Cardiac fibroblast (primary cell): ENCODE measurements around the gene CFAP20DC.
"Not testable (repeated sequence)": the region's sequence is repeated elsewhere in the genome, so short reads cannot be mapped to it uniquely, and the experiment has no call there.

ENCODE experiments used
- DNase-seq, 2 donors: peaks; one replicate each; pipeline versions ENCODE4 v3.0.0 to v3.0.0-alpha.2; 2010; ENCODE audit warnings: low read depth in 2 of 2
- H3K4me3 ChIP-seq, 2 donors: replicated peaks in 1 of 2; 1 replicate in 1 of 2; 2 replicates in 1 of 2; pipeline ENCODE4 v1.5.1; 2011; ENCODE audit warnings: low read depth in 2 of 2, low read length in 2 of 2, mild to moderate bottlenecking in 2 of 2, moderate library complexity in 1 of 2
- TF ChIP-seq, protein P1 (sequence below): IDR thresholded peaks from one replicate; pipeline ENCODE4 v1.5.1; 2011; ENCODE audit warnings: low read depth, mild to moderate bottlenecking, low read length, inconsistent platforms

Gene CFAP20DC

GRCh38 chr3:59064728-59065127 lies 14.9 kb upstream of the CFAP20DC start:
- H3K4me3 ChIP-seq: no peak overlapping the region
- TF ChIP-seq, protein P1, sequence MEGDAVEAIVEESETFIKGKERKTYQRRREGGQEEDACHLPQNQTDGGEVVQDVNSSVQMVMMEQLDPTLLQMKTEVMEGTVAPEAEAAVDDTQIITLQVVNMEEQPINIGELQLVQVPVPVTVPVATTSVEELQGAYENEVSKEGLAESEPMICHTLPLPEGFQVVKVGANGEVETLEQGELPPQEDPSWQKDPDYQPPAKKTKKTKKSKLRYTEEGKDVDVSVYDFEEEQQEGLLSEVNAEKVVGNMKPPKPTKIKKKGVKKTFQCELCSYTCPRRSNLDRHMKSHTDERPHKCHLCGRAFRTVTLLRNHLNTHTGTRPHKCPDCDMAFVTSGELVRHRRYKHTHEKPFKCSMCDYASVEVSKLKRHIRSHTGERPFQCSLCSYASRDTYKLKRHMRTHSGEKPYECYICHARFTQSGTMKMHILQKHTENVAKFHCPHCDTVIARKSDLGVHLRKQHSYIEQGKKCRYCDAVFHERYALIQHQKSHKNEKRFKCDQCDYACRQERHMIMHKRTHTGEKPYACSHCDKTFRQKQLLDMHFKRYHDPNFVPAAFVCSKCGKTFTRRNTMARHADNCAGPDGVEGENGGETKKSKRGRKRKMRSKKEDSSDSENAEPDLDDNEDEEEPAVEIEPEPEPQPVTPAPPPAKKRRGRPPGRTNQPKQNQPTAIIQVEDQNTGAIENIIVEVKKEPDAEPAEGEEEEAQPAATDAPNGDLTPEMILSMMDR: no peak
- no peak for DNase-seq

GRCh38 chr3:59064276-59064675 lies 14.5 kb upstream of the CFAP20DC start:
- no peak overlapping the region for H3K4me3 ChIP-seq
- TF ChIP-seq, protein P1: no peak
- DNase-seq: no peak

DNA sequence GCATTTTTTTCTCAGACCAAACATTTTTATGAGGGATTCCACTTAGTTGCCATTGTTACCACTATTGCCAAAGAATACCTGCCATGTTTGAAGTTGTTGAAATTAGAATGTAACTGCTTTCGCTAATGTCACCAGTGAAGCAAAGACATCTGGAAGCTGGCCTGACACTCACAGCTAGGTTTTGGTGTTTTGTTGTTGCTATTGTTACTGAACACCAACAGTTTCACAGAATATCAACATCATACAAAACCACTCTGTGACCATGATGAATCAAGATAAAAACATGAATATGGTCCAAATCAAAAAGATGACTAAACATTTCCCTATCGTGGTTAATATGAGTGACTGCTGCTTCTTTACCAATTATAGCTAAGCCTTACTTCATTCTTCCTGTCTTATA lies 6.9 kb upstream of the CFAP20DC start:
- TF ChIP-seq, protein P1: no peak
- DNase-seq: peak; percentile 26 to 60
- no peak overlapping the region for H3K4me3 ChIP-seq

GRCh38 chr3:59052803-59053411 lies 3.1 kb upstream of the CFAP20DC start:
- TF ChIP-seq, protein P1: peak; percentile 71
- H3K4me3 ChIP-seq: no peak overlapping the region
- peak; percentile 66 to 74 for DNase-seq

- DNase-seq, H3K4me3 ChIP-seq: not testable (repeated sequence)
These were observed 1.1 kb upstream of the CFAP20DC start for GRCh38 chr3:59050811-59051414.

DNA sequence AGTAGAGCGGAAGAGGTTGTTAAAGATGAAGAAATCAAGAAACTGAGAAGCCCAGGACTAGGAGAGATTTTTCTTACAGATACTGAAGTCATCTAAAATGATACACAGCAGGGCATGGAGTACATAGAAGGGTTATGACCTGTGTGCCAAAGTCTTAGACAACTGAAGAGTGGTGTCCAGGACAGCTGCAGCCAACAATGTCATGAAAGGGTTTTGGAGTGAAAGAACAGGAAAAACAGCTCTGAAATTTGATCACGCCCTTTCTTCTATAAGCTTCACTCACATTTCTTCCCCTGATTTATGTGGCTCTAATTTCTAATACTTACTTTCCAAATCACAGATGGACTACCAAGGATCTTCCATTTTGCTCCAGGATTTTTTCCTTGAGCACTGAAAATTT lies 3.0 kb downstream of the CFAP20DC start:
- TF ChIP-seq, protein P1: no peak
- H3K4me3 ChIP-seq: no peak overlapping the region
- DNase-seq: no peak

- no peak overlapping the region for H3K4me3 ChIP-seq
- TF ChIP-seq, protein P1: no peak
- no peak for DNase-seq
These were observed 6.4 kb downstream of the CFAP20DC start for GRCh38 chr3:59043391-59043790.
